ENCODE measurements around the gene CHCHD6.

CHCHD6 gene

GRCh38 chr3:127008236-127008635 is 304.2 kb downstream of the CHCHD6 start:
- TF ChIP-seq FOXP2 (optimal IDR thresholded peaks at IDR 0.05; ENCODE audit: borderline replicate concordance, extremely low read depth, extremely low read length, insufficient read depth): no peak
- TF ChIP-seq REST (IDR thresholded peaks at IDR 0.05; ENCODE audit: insufficient read depth in 1 of 2, low read depth in 2 of 2, low read length in 2 of 2): no peak
- TF ChIP-seq POLR2AphosphoS5 (IDR thresholded peaks at IDR 0.05; ENCODE audit: low read depth, low read length): no peak
- TF ChIP-seq TAF1 (IDR thresholded peaks at IDR 0.05; ENCODE audit: borderline replicate concordance, insufficient read depth, low read length): no peak
- TF ChIP-seq SIN3A (IDR thresholded peaks at IDR 0.05; ENCODE audit: borderline replicate concordance, insufficient read depth, low read length): no peak

GRCh38 chr3:127009531-127009930 is 305.5 kb downstream of the CHCHD6 start:
- TF ChIP-seq SIN3A (IDR thresholded peaks at IDR 0.05; ENCODE audit: borderline replicate concordance, insufficient read depth, low read length): no peak
- TF ChIP-seq POLR2AphosphoS5 (IDR thresholded peaks at IDR 0.05; ENCODE audit: low read depth, low read length): no peak
- TF ChIP-seq TAF1 (IDR thresholded peaks at IDR 0.05; ENCODE audit: borderline replicate concordance, insufficient read depth, low read length): no peak
- TF ChIP-seq REST (IDR thresholded peaks at IDR 0.05; ENCODE audit: insufficient read depth in 1 of 2, low read depth in 2 of 2, low read length in 2 of 2): no peak
- no peak for TF ChIP-seq FOXP2 (optimal IDR thresholded peaks at IDR 0.05; ENCODE audit: borderline replicate concordance, extremely low read depth, extremely low read length, insufficient read depth)
